GM12878 (cell line): ENCODE data around the gene DUSP10. TPM values are rescaled to one million over a fixed set of nuclear protein-coding genes. Genes with fewer than 3 reads are reported as not detected.

ENCODE experiments used
- ATAC-seq: fragments of 200-7000 bp; cut with Tn5 transposase; 3 replicates; pipeline ENCODE4 v1.9.1; 2020; ENCODE audit warnings: mild to moderate bottlenecking, moderate library complexity
- BruUV-seq: library from RNA; stranded (reverse); fragments of 400-500 nt; replicated peaks from 2 replicates; lab custom pipeline; 2021; lab: Mats Ljungman, UMichigan
- CTCF ChIA-PET: fragments of 300-600 bp; sonication (Branson Sonifier 250); formaldehyde crosslinking; extraction: SDS; loops from one replicate; lab custom pipeline; 2021; ENCODE audit warnings: inconsistent platforms; lab: Yijun Ruan, JAX
- POLR2A ChIA-PET: fragments of 350-600 bp; formaldehyde crosslinking; extraction: SDS; loops from one replicate; lab custom pipeline; 2021; ENCODE audit warnings: inconsistent platforms; lab: Charles Lee
- RAD21 ChIA-PET: fragments of 300-600 bp; sonication (Branson Sonifier 250); formaldehyde crosslinking; loops from one replicate; lab custom pipeline; 2023; ENCODE audit warnings: antibody characterized with exemption; ENCODE audit not compliant: unreplicated experiment; lab: Charles Lee
- SMC1A ChIA-PET: fragments of 300-600 bp; sonication (Branson Sonifier 250); formaldehyde crosslinking; loops from one replicate; lab custom pipeline; 2023; ENCODE audit not compliant: unreplicated experiment, uncharacterized antibody; lab: Charles Lee
- DNase-seq: peaks from one replicate; pipeline ENCODE4 v3.0.0-alpha.2; 2011; ENCODE audit warnings: low read depth, low spot score
- FAIRE-seq: peaks from 3 replicates; lab custom pipeline; 2011; peaks lifted over from hg19 to GRCh38; lab: Jason Lieb, UNC
- H2AFZ ChIP-seq: 2 replicates; pipeline ENCODE4 v1.6.0; 2011; ENCODE audit warnings: low read depth, low read length, control low read depth; ENCODE audit not compliant: control insufficient read depth
- H3K27ac ChIP-seq: 2 replicates; pipeline ENCODE4 v1.5.1; 2011; ENCODE audit warnings: control low read depth; ENCODE audit not compliant: control insufficient read depth, insufficient read depth
- H3K27me3 ChIP-seq, 2 experiments: replicated peaks in 1 of 2; 2 replicates each; pipeline versions ENCODE4 v1.6.0 to v1.6.1; 2011; ENCODE audit warnings: low read length in 1 of 2; ENCODE audit not compliant: control insufficient read depth in 2 of 2, insufficient read depth in 2 of 2
- H3K36me3 ChIP-seq, 2 experiments: 2 replicates each; pipeline ENCODE4 v1.5.1; 2011; ENCODE audit warnings: low read length in 1 of 2; ENCODE audit not compliant: control insufficient read depth in 2 of 2, insufficient read depth in 2 of 2
- H3K4me1 ChIP-seq: 2 replicates; pipeline ENCODE4 v1.6.1; 2011; ENCODE audit warnings: mild to moderate bottlenecking, low read length, moderate library complexity, mixed read lengths; ENCODE audit not compliant: control insufficient read depth, insufficient read depth
- H3K4me2 ChIP-seq: 2 replicates; pipeline ENCODE4 v1.6.0; 2011; ENCODE audit warnings: control low read depth; ENCODE audit not compliant: control insufficient read depth, insufficient read depth
- H3K4me3 ChIP-seq: fragments of 200-600 bp; sonication (generic); 2 replicates; pipeline ENCODE4 v1.5.1; 2016
- H3K79me2 ChIP-seq: 2 replicates; pipeline ENCODE4 v1.6.0; 2011; ENCODE audit warnings: low read length; ENCODE audit not compliant: control insufficient read depth, insufficient read depth
- H3K9ac ChIP-seq: 2 replicates; pipeline ENCODE4 v1.8.0; 2011; ENCODE audit warnings: low read length, control low read depth, mixed read lengths; ENCODE audit not compliant: control insufficient read depth, insufficient read depth
- H3K9me3 ChIP-seq: replicated peaks from 3 replicates; pipeline ENCODE4 v1.5.1; 2011; ENCODE audit warnings: mild to moderate bottlenecking, low read length; ENCODE audit not compliant: control insufficient read depth, insufficient read depth
- H4K20me1 ChIP-seq: 2 replicates; pipeline ENCODE4 v1.6.0; 2011; ENCODE audit not compliant: control insufficient read depth, insufficient read depth
- ATF7 ChIP-seq: fragments of 450-650 bp; IDR thresholded peaks from 2 replicates; pipeline ENCODE4 v1.6.1; 2016; ENCODE audit warnings: low read depth, mild to moderate bottlenecking
- CREB1 ChIP-seq: IDR thresholded peaks from 2 replicates; pipeline ENCODE4 v1.6.1; 2012; ENCODE audit warnings: low read depth, mild to moderate bottlenecking, inconsistent platforms
- DPF2 ChIP-seq: fragments of 450-650 bp; IDR thresholded peaks from 2 replicates; pipeline ENCODE4 v1.6.1; 2017; ENCODE audit warnings: mild to moderate bottlenecking
- EED ChIP-seq: sonication (generic); IDR thresholded peaks from 2 replicates; pipeline ENCODE4 v1.6.1; 2016; ENCODE audit warnings: antibody characterized with exemption, low read depth
- GATAD2B ChIP-seq: fragments of 450-650 bp; conservative IDR thresholded peaks from 2 replicates; pipeline ENCODE4 v1.6.1; 2017; ENCODE audit warnings: low read depth, mild to moderate bottlenecking, moderate library complexity
- HDAC2 ChIP-seq: fragments of 200-600 bp; sonication (generic); IDR thresholded peaks from 2 replicates; pipeline ENCODE4 v1.6.1; 2017
- HDAC6 ChIP-seq: fragments of 200-600 bp; sonication (generic); IDR thresholded peaks from one replicate; pipeline ENCODE4 v1.8.0; 2017; ENCODE audit warnings: antibody characterized with exemption; ENCODE audit not compliant: unreplicated experiment
- HDGF ChIP-seq: fragments of 450-650 bp; IDR thresholded peaks from 2 replicates; pipeline ENCODE4 v1.6.1; 2016; ENCODE audit warnings: antibody characterized with exemption
- JUND ChIP-seq: IDR thresholded peaks from 2 replicates; pipeline ENCODE4 v1.6.1; 2012; ENCODE audit warnings: low read depth, mild to moderate bottlenecking, low read length, improper control_type of control experiment, moderate library complexity
- LARP7 ChIP-seq: fragments of 450-650 bp; IDR thresholded peaks from 2 replicates; pipeline ENCODE4 v1.6.1; 2017; ENCODE audit warnings: mild to moderate bottlenecking
- MTA3 ChIP-seq: IDR thresholded peaks from 2 replicates; pipeline ENCODE4 v1.6.1; 2012; ENCODE audit warnings: low read length, inconsistent platforms, borderline replicate concordance
- NBN ChIP-seq: fragments of 450-650 bp; IDR thresholded peaks from 2 replicates; pipeline ENCODE4 v1.6.1; 2016
- NFYB ChIP-seq: IDR thresholded peaks from 2 replicates; pipeline ENCODE4 v1.6.1; 2011; ENCODE audit warnings: low read depth, mild to moderate bottlenecking, low read length, improper control_type of control experiment, moderate library complexity; ENCODE audit not compliant: insufficient read depth
- NR2C2 ChIP-seq: IDR thresholded peaks from 2 replicates; pipeline ENCODE4 v1.6.1; 2011; ENCODE audit warnings: borderline replicate concordance, low read depth; ENCODE audit not compliant: control insufficient read depth, insufficient read length
- NRF1 ChIP-seq: conservative IDR thresholded peaks from 2 replicates; pipeline ENCODE4 v1.6.1; 2011; ENCODE audit warnings: mild to moderate bottlenecking, low read depth, low read length, improper control_type of control experiment
- PML ChIP-seq: IDR thresholded peaks from 2 replicates; pipeline ENCODE4 v1.6.1; 2012; ENCODE audit warnings: low read length, inconsistent platforms
- TARDBP ChIP-seq: IDR thresholded peaks from 2 replicates; pipeline ENCODE4 v1.6.1; 2016; ENCODE audit warnings: borderline replicate concordance
- YBX1 ChIP-seq: fragments of 450-650 bp; IDR thresholded peaks from 2 replicates; pipeline ENCODE4 v1.6.1; 2016; ENCODE audit warnings: antibody characterized with exemption
- ZNF217 ChIP-seq: fragments of 450-650 bp; IDR thresholded peaks from 2 replicates; pipeline ENCODE4 v1.6.1; 2017; ENCODE audit warnings: antibody characterized with exemption, mild to moderate bottlenecking
- WGBS: methylation state at CpG from one replicate; pipeline ENCODE4 v1.1.6; 2016; ENCODE audit warnings: low lambda C conversion rate; ENCODE audit not compliant: insufficient replicate concordance, insufficient coverage; ENCODE audit errors: missing lambda C conversion rate; 5-methylcytosine and 5-hydroxymethylcytosine counted together
- in situ Hi-C: fragments of 300-500 bp; cut with MboI; formaldehyde crosslinking; loops from 9 replicates; pipeline ENCODE4 v1.14.3; 2018; ENCODE audit warnings: mixed read lengths
- intact Hi-C: fragments of 100-400 bp; cut with micrococcal nuclease; formaldehyde crosslinking; loops from one replicate; pipeline ENCODE4 v1.14.2; 2022; ENCODE audit not compliant: unreplicated experiment
- polyA plus RNA-seq, 11 experiments: library from polyadenylated mRNA; depleted of rRNA in 4 of 11; unstranded in 6 of 11; stranded (reverse) in 5 of 11; fragments of >200 nt; fragmentation: Nextera tagmentation in 4 of 11; fragmentation: Illumina TruSeq in 1 of 11; extraction: Ambion mirVana in 4 of 11; extraction: Trizol in 1 of 11; gene quantifications; 1 replicate in 1 of 11; 2 replicates in 10 of 11; pipeline versions ENCODE4 v1.2.1 to v1.2.3, GENCODE V29; 2011 to 2016; ENCODE audit warnings: inconsistent platforms in 2 of 11, missing spikeins in 2 of 11, low read depth in 1 of 11
- total RNA-seq, 4 experiments: library from RNA; depleted of rRNA in 3 of 4; stranded (reverse); fragments of >200 nt in 3 of 4; fragmentation: Illumina TruSeq in 1 of 4; extraction: Trizol in 1 of 4; gene quantifications; 2 replicates each; pipeline versions ENCODE4 v1.2.1 to v1.2.3, GENCODE V29; 2013 to 2021
- TF ChIP-seq, protein P1 (sequence below): fragments of 450-650 bp; IDR thresholded peaks from 2 replicates; pipeline ENCODE4 v1.6.1; 2017; ENCODE audit warnings: mild to moderate bottlenecking, moderate library complexity
- TF ChIP-seq, protein P2 (sequence below): fragments of 450-650 bp; IDR thresholded peaks from 2 replicates; pipeline ENCODE4 v1.6.1; 2014; ENCODE audit warnings: mild to moderate bottlenecking

DUSP10 gene
- total and polyA plus RNA-seq, 10 of the 15 experiments (the other 5 are each of a cell fraction or from before 2014, with no cell fraction given): 20.3 to 38.4 (median 27.8) TPM

DNA sequence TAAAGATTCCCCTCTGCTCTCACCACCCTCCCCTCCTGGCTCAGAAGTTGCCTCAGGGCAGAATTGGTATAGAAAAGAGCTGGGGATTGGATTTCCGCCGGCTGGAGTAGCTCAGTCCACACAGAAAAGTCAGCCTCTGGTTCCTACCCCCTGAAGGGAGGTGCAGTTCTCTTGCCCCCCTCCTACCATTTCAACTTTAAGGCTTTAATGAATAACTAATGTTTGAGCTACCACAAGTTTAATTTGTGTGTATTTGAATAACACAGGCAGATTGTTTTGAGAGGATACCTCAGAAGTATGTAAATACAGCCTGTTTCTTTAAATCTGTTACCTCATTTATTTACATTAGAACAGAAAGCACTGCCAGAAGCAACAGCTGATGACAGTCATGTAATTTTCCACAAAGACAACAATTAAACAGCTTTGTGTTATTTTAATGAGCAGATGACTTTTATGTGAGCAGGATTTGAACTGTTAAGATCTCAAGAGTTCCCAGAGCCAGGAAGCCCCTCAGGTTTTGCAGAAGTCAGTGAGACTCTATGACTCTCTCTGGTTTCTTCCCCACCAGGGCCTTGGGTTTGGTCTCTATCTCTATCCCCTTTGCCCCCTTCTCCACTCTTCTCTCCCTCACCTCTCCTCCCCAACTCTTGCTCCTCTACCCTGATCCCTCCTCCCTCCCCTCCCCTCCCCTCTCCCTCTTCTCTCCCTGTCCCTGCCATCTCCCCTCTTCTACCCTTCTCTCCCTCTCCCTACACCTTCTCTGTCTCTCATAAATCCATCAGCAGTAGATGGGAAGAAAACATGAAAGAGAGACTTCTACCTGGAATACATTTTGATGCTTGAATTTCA is 26.3 kb downstream of the DUSP10 start:
- WGBS: 100% methylated on average over 2 of the region's 2 CpGs
- ChIA-PET SMC1A (interaction anchor here (0.9 to 11.4 kb wide), 9 partner anchors 8 to 332 kb away, joined by 3 to 292 read pairs (median 5); partner anchors contain the start of gene DUSP10), POLR2A (interaction anchor here (0.8 to 10.0 kb wide), 3 partner anchors 9 to 26 kb away, joined by 3 to 194 read pairs (median 4); no protein-coding TSS in a partner anchor), CTCF (interaction anchor here (0.7 to 3.0 kb wide), 5 partner anchors 8 to 27 kb away, joined by 3 to 12 read pairs (median 7); partner anchors contain the start of gene DUSP10), RAD21 (interaction anchor here (2.6 to 10.7 kb wide), 5 partner anchors 7 to 25 kb away, joined by 17 to 235 read pairs (median 22); partner anchors contain the start of gene DUSP10)
- ATAC-seq (no peak), FAIRE-seq (no peak), DNase-seq (no peak)
- H3K9me3 ChIP-seq: no peaks in the 10 kb centered on the region
- H3K27ac ChIP-seq: peak overlapping the region; percentile 25; the same call in 1 of the 2 replicates
- intact Hi-C loops: no loop called here
- H3K27me3 ChIP-seq: no peaks in the 10 kb centered on the region
- H3K4me1 ChIP-seq: peaks cover 32% of the 10 kb centered on the region
- peaks cover 93% of the 10 kb centered on the region for H3K79me2 ChIP-seq
- H3K4me3 ChIP-seq: no peak overlapping the region
- no peaks in the 10 kb centered on the region for H4K20me1 ChIP-seq
- H3K4me2 ChIP-seq: no peak overlapping the region; the same call in 1 of the 2 replicates
- H3K9ac ChIP-seq: no peak overlapping the region
- H2AFZ ChIP-seq: no peak overlapping the region
- in situ Hi-C loops: no loop called here
- BruUV-seq: no TSS peak
- H3K36me3 ChIP-seq: peaks cover 12 to 15% of the 10 kb centered on the region in 2 experiments; a peak in 3 of 4 replicates
- TF ChIP-seq HDAC2 (no peak), HDGF (peak; percentile 69; the same call in 1 of the 2 replicates), NR2C2 (no peak), NBN (0 out of 2 replicates have a peak, but pooled peaks have one; percentile 27), EED (no peak), JUND (no peak), HDAC6 (no peak), ATF7 (peak; percentile 55; the same call in 1 of the 2 replicates), DPF2 (no peak), NFYB (no peak), NRF1 (no peak), ZNF217 (no peak), PML (no peak), MTA3 (no peak), YBX1 (no peak), CREB1 (no peak), LARP7 (no peak), GATAD2B (no peak), TARDBP (no peak)
- TF ChIP-seq, protein P1, sequence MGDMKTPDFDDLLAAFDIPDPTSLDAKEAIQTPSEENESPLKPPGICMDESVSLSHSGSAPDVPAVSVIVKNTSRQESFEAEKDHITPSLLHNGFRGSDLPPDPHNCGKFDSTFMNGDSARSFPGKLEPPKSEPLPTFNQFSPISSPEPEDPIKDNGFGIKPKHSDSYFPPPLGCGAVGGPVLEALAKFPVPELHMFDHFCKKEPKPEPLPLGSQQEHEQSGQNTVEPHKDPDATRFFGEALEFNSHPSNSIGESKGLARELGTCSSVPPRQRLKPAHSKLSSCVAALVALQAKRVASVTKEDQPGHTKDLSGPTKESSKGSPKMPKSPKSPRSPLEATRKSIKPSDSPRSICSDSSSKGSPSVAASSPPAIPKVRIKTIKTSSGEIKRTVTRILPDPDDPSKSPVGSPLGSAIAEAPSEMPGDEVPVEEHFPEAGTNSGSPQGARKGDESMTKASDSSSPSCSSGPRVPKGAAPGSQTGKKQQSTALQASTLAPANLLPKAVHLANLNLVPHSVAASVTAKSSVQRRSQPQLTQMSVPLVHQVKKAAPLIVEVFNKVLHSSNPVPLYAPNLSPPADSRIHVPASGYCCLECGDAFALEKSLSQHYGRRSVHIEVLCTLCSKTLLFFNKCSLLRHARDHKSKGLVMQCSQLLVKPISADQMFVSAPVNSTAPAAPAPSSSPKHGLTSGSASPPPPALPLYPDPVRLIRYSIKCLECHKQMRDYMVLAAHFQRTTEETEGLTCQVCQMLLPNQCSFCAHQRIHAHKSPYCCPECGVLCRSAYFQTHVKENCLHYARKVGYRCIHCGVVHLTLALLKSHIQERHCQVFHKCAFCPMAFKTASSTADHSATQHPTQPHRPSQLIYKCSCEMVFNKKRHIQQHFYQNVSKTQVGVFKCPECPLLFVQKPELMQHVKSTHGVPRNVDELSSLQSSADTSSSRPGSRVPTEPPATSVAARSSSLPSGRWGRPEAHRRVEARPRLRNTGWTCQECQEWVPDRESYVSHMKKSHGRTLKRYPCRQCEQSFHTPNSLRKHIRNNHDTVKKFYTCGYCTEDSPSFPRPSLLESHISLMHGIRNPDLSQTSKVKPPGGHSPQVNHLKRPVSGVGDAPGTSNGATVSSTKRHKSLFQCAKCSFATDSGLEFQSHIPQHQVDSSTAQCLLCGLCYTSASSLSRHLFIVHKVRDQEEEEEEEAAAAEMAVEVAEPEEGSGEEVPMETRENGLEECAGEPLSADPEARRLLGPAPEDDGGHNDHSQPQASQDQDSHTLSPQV: no peak
- TF ChIP-seq, protein P2, sequence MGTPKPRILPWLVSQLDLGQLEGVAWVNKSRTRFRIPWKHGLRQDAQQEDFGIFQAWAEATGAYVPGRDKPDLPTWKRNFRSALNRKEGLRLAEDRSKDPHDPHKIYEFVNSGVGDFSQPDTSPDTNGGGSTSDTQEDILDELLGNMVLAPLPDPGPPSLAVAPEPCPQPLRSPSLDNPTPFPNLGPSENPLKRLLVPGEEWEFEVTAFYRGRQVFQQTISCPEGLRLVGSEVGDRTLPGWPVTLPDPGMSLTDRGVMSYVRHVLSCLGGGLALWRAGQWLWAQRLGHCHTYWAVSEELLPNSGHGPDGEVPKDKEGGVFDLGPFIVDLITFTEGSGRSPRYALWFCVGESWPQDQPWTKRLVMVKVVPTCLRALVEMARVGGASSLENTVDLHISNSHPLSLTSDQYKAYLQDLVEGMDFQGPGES: no peak
